OCI-LY3 (cell line): ENCODE results near the gene TRIM58.

Experiments
- CTCF ChIP-seq: fragments of 200-600, 300-600 bp; sonication (generic); IDR thresholded peaks from 2 replicates; pipeline ENCODE4 v1.5.1; 2014; ENCODE audit warnings: antibody characterized with exemption, low read length, low read depth
- EZH2phosphoT487 ChIP-seq: fragments of 200-600 bp; shearing (Covaris generic); IDR thresholded peaks from 2 replicates; pipeline ENCODE4 v1.6.1; 2018; ENCODE audit warnings: antibody characterized with exemption, mixed run types, low read depth

GRCh38 chr1:247923941-247924340, 67.0 kb downstream of the TRIM58 start:
- no peak for TF ChIP-seq CTCF
- no peak for TF ChIP-seq EZH2phosphoT487
